Tibial nerve (tissue), 4 donors: ENCODE data around the gene SNX21.

ENCODE experiments used
- EP300 ChIP-seq, 2 donors: sonication (generic); formaldehyde crosslinking; IDR thresholded peaks; one replicate each; pipeline ENCODE4 v1.6.1; 2017; ENCODE audit warnings: antibody characterized with exemption in 2 of 2, mild to moderate bottlenecking in 1 of 2
- POLR2A ChIP-seq, 2 donors: fragments of 450-650 bp; IDR thresholded peaks; one replicate each; pipeline ENCODE4 v1.6.1; 2017; ENCODE audit warnings: antibody characterized with exemption in 2 of 2, mild to moderate bottlenecking in 2 of 2, moderate library complexity in 2 of 2
- TF ChIP-seq, protein P1 (sequence below), 5 experiments: fragments of 200-600 bp in 3 of 5; fragments of 450-650 bp in 2 of 5; sonication (generic) in 3 of 5; IDR thresholded peaks; one replicate each; pipeline ENCODE4 v1.5.1; 2016 to 2019; ENCODE audit warnings: antibody characterized with exemption in 5 of 5, mild to moderate bottlenecking in 3 of 5, moderate library complexity in 2 of 5

DNA sequence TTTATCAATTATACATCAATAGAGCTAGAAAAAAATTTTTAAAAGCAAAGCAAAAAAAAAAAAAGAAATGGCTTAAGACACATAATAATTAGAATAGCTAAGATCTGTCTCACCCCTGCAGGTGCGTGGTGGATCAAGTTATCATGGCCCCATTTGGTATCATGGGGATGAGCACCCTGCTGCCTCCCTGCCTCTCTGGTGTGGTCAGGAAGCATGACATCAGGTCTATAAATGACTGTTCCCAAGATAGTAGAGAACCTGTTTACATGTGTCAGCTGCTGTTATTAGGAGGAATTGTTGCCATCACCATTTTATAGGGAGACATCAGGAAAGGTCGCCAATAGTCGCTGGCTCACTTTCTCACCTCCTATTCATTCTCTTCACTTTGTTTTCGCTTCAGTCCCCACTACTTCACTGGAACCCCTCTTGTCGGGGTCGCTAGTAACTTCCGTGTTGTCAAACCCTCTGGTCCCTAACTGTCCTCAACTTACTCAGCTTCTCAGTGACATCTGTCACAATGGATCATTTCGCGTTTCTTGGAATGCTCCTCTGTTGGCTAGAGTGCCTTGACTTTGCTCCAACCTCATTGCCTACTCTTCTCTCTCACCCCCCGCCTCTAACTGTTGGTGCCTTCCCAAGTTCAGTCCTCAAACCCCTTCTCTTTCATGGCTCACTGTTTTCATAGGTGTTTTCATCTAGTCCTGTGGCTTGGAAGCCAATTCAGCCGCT lies 37.1 kb upstream of the SNX21 start:
- TF ChIP-seq, protein P1, sequence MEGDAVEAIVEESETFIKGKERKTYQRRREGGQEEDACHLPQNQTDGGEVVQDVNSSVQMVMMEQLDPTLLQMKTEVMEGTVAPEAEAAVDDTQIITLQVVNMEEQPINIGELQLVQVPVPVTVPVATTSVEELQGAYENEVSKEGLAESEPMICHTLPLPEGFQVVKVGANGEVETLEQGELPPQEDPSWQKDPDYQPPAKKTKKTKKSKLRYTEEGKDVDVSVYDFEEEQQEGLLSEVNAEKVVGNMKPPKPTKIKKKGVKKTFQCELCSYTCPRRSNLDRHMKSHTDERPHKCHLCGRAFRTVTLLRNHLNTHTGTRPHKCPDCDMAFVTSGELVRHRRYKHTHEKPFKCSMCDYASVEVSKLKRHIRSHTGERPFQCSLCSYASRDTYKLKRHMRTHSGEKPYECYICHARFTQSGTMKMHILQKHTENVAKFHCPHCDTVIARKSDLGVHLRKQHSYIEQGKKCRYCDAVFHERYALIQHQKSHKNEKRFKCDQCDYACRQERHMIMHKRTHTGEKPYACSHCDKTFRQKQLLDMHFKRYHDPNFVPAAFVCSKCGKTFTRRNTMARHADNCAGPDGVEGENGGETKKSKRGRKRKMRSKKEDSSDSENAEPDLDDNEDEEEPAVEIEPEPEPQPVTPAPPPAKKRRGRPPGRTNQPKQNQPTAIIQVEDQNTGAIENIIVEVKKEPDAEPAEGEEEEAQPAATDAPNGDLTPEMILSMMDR (IDR thresholded peaks at IDR 0.05), result no peak
- TF ChIP-seq EP300 (IDR thresholded peaks at IDR 0.05), result no peak
- TF ChIP-seq POLR2A (IDR thresholded peaks at IDR 0.05), result no peak
